HUES48 (cell line): ENCODE measurements around the gene XBP1.
"Not testable (repeated sequence)": the region's sequence is repeated elsewhere in the genome, so short reads cannot be mapped to it uniquely, and the experiment has no call there.

Experiments used
- H3K27ac ChIP-seq: one replicate; pipeline ENCODE4 v1.7.0; 2013; ENCODE audit warnings: low read depth, low read length, inconsistent platforms
- H3K27me3 ChIP-seq: 2 replicates; pipeline ENCODE4 v1.6.1; 2013; ENCODE audit warnings: mild to moderate bottlenecking, low read length; ENCODE audit not compliant: control insufficient read depth, insufficient read depth
- H3K36me3 ChIP-seq: 2 replicates; pipeline ENCODE4 v1.6.1; 2013; ENCODE audit warnings: low read length; ENCODE audit not compliant: control insufficient read depth, insufficient read depth
- H3K4me1 ChIP-seq: 2 replicates; pipeline ENCODE4 v1.6.1; 2013; ENCODE audit warnings: mild to moderate bottlenecking, low read length; ENCODE audit not compliant: control insufficient read depth, insufficient read depth
- H3K4me3 ChIP-seq: 2 replicates; pipeline ENCODE4 v1.5.1; 2013; ENCODE audit warnings: mild to moderate bottlenecking, low read depth, low read length
- H3K9ac ChIP-seq: 2 replicates; pipeline ENCODE4 v1.6.1; 2013; ENCODE audit warnings: mild to moderate bottlenecking, low read depth, low read length, moderate library complexity
- H3K9me3 ChIP-seq: 2 replicates; pipeline ENCODE4 v1.6.1; 2013; ENCODE audit warnings: low read length; ENCODE audit not compliant: control insufficient read depth, insufficient read depth

The XBP1 gene

DNA sequence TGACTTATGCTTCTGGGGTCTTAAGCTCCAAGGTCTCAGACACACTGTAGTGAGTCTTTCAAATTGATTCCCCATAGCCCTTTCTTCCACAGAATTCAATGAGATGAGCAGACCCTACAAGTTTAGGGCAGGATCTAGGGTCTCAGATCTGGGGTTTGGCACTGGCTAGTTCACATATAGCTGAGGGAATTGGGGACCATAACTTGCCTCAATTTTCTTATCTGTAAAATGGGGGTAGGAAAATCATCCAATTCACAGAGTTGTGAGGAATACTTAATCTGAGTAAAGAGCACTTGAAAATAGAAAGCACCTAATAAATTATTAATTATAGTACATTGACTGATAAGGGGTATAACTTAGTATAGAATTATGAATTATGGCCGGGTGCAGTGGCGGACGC, 33.7 kb downstream of the XBP1 start:
- no peaks in the 10 kb centered on the region; the same call in 1 of the 2 replicates for H3K9me3 ChIP-seq
- H3K27me3 ChIP-seq: no peaks in the 10 kb centered on the region
- H3K9ac ChIP-seq: no peak overlapping the region
- H3K27ac ChIP-seq: no peak overlapping the region
- H3K4me3 ChIP-seq: no peak overlapping the region
- H3K4me1 ChIP-seq: no peaks in the 10 kb centered on the region
- H3K36me3 ChIP-seq: no peaks in the 10 kb centered on the region

DNA sequence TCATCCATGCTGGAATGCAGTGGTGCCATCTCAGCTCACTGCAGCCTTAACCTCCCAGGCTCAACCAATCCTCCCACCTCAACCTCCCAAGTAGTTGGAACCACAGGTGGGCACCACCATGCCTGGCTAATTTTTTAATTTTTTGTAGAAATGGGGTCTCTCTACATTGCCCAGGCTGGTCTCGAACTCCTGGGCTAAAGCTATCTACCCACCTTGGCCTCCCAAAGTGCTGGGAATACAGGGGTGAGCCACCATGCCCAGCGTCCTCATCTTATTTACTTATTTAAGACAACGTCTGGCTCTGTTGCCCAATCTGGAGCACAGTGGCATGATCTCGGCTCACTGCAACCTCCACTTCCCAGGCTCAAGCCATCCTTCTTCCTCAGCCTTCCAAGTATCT, 38.4 kb downstream of the XBP1 start:
- H3K9me3 ChIP-seq, H3K36me3 ChIP-seq, H3K27ac ChIP-seq, H3K4me3 ChIP-seq, H3K27me3 ChIP-seq, H3K9ac ChIP-seq: not testable (repeated sequence)
- H3K4me1 ChIP-seq: peaks cover 15% of the 10 kb centered on the region

DNA sequence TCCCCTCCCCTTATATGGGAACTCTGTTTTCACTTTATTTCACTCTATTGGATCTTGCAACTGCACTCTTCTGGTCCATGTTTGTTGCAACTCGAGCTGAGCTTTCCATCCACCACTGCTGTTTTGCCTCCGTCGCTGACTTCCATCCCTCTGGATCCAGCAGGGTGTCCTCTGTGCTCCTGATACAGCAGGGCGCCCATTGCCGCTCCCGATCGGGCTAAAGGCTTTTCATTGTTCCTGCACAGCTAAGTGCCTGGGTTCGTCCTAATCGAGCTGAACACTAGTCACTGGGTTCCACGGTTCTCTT, 39.0 kb downstream of the XBP1 start:
- Histone ChIP-seq H3K27me3 (no peaks in the 10 kb centered on the region), H3K4me1 (peaks cover 15% of the 10 kb centered on the region), H3K36me3 (no peaks in the 10 kb centered on the region), H3K9me3 (peaks cover 5% of the 10 kb centered on the region; the same call in 1 of the 2 replicates), H3K4me3 (no peak overlapping the region), H3K9ac (no peak overlapping the region), H3K27ac (peak overlapping the region; percentile 55)

DNA sequence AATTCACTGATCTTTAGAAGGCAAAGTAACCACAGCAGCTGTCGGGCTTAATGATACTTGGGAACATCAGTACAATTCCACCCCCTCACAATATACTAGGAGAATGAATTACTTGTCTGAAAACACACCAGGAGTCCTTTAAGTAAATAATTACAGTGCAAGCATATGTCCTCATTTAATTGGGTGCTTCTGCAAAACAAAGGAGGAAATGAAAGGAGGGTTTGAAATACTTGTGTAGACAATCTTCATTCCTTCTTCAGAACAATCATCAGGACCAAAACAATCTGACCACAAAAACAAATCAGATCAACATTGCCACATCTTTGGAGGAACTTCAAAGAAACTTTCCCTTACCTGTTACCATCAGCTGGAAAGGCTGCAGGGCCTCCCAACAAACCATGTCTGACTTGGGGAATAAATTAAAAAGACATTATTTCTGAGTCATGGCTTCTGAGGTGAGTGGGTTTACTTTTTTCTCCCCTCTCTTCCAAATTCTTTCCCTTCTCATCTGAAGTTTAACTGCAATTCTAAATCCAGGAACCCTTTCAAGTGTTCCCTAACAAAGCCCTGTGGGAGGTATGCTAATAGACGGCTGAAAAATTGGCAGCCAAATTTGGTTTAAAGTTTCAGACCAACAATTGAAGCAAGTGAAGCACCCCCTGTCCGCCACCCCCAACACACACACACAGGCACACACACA, 40.4 kb downstream of the XBP1 start:
- Histone ChIP-seq H3K9ac (peak overlapping the region; percentile 73), H3K4me1 (peaks cover 15% of the 10 kb centered on the region), H3K4me3 (peak overlapping the region; percentile 33), H3K9me3 (peaks cover 5% of the 10 kb centered on the region; the same call in 1 of the 2 replicates), H3K36me3 (no peaks in the 10 kb centered on the region), H3K27ac (peak overlapping the region; percentile 96), H3K27me3 (no peaks in the 10 kb centered on the region)

DNA sequence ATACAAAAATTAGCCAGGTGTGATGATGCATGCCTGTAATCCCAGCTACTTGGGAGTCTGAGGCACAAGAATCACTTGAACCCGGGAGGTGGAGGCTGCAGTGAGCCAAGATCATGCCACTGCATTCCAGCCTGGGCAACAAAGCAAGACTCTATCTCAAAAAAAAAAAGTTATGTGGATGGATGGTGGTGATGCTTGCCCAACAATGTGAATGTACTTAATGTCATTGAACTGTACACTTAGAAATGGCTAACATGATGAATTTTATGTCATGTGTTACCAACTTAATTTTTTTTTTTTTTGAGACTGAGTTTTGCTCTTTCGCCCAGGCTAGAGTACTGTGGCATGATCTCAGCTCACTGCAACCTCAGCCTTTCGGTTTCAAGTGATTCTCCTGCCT, 45.9 kb downstream of the XBP1 start:
- H3K27ac ChIP-seq, H3K4me3 ChIP-seq, H3K4me1 ChIP-seq, H3K27me3 ChIP-seq, H3K9me3 ChIP-seq, H3K9ac ChIP-seq: not testable (repeated sequence)
- peaks cover 21% of the 10 kb centered on the region for H3K36me3 ChIP-seq

DNA sequence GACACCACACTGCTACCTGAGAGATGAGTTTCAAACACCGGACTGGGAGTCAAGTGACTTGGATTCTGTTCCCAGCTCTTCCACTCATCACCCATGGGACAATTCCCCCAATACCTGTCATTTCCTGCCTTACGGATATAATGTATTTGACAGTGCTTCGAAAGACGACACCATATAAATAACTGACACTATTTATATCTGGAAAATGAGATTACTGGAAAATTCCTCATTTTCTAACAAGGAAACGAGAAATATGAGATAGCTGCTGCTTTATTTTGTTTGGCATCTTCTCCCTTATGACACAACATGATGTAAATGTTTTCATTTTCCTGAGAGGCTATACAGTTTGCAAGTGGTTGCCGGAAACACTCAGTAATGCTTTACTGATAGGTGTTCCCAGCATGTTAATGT, 49.9 kb downstream of the XBP1 start:
- H3K4me1 ChIP-seq: no peaks in the 10 kb centered on the region
- no peak overlapping the region for H3K4me3 ChIP-seq
- no peaks in the 10 kb centered on the region for H3K27me3 ChIP-seq
- no peaks in the 10 kb centered on the region for H3K9me3 ChIP-seq
- peaks cover 57% of the 10 kb centered on the region for H3K36me3 ChIP-seq
- no peak overlapping the region for H3K27ac ChIP-seq
- H3K9ac ChIP-seq: no peak overlapping the region
